ENCODE measurements around the gene PDK2.

Gene PDK2

GRCh38 chr17:50057521-50057991 lies 37.6 kb upstream of the PDK2 start:
- H3K4me2 ChIP-seq (ENCODE audit: low read depth, low read length) = peak overlapping the region; percentile 93; the same call in 1 of the 2 replicates
- no peak for DNase-seq
- peaks cover 18% of the 10 kb centered on the region for H3F3A ChIP-seq (ENCODE audit: insufficient read depth, low read length)
- H2AFZ ChIP-seq (ENCODE audit: low read length) = no peak overlapping the region
- H3K27me3 ChIP-seq (replicated peaks; ENCODE audit: insufficient read depth, low read length) = no peaks in the 10 kb centered on the region
- H3K79me2 ChIP-seq (ENCODE audit: low read length) = peaks cover 30% of the 10 kb centered on the region
- H3K36me3 ChIP-seq (replicated peaks; ENCODE audit: insufficient read depth, low read length) = no peaks in the 10 kb centered on the region
- TF ChIP-seq CTCF (IDR thresholded peaks at IDR 0.05; ENCODE audit: low read length) (no peak), EZH2 (optimal IDR thresholded peaks at IDR 0.05; ENCODE audit: low read depth, low read length) (no peak), EZH2phosphoT487 (IDR thresholded peaks at IDR 0.05; ENCODE audit: low read length) (no peak)
- H3K4me3 ChIP-seq (ENCODE audit: low read length) = no peak overlapping the region
- H3K9me2 ChIP-seq (replicated peaks; ENCODE audit: insufficient read depth, low read length) = no peaks in the 10 kb centered on the region
- no peak overlapping the region for H3K27ac ChIP-seq (ENCODE audit: low read length)
- H3K9me3 ChIP-seq (replicated peaks; ENCODE audit: insufficient read depth, low read length) = no peaks in the 10 kb centered on the region
- no peak overlapping the region for H3K9ac ChIP-seq (ENCODE audit: low read length)
- H3K4me1 ChIP-seq (ENCODE audit: low read length) = peaks cover 19% of the 10 kb centered on the region
- no peaks in the 10 kb centered on the region for H4K20me1 ChIP-seq (ENCODE audit: insufficient read depth, low read length)

DNA sequence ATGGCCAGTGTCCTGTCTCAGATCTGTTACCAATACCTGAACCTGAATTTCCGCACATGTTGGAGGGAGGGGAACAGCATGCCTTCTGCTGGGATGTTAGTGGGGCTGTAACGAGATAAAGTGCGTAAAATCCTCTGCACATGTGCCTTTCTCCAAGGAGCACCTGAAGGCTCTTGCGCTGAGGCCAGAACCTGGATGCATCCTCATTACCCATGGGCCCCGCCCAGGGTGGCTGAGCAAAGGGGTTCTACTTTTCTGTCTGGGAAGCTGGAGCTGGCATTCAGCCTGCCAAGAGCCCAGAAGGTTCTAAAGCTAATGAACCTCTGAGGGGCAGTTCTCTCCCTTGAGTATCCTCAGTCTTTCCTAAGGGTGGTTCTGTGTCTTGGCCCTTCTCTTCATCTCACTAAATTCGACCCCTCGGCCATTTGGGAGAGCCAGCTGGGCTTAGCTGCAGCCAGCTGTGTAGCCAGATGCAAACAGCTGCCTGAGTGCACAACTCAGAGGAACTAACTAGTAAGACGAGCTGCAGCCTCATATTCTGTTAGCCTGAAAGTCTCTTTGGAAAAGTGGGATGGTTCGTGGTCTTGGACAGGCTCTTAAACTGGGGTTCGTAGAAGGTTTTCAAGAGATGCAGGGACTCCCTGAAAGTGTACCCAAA lies 36.7 kb upstream of the PDK2 start:
- Histone ChIP-seq H3K27me3 (replicated peaks; ENCODE audit: insufficient read depth, low read length) (no peaks in the 10 kb centered on the region), H3K4me2 (ENCODE audit: low read depth, low read length) (no peak overlapping the region), H2AFZ (ENCODE audit: low read length) (no peak overlapping the region), H3K9me2 (replicated peaks; ENCODE audit: insufficient read depth, low read length) (no peaks in the 10 kb centered on the region), H3K9me3 (replicated peaks; ENCODE audit: insufficient read depth, low read length) (no peaks in the 10 kb centered on the region), H3K79me2 (ENCODE audit: low read length) (peaks cover 30% of the 10 kb centered on the region), H3K36me3 (replicated peaks; ENCODE audit: insufficient read depth, low read length) (no peaks in the 10 kb centered on the region), H4K20me1 (ENCODE audit: insufficient read depth, low read length) (no peaks in the 10 kb centered on the region), H3K4me1 (ENCODE audit: low read length) (peaks cover 19% of the 10 kb centered on the region), H3K4me3 (ENCODE audit: low read length) (no peak overlapping the region), H3K9ac (ENCODE audit: low read length) (no peak overlapping the region), H3F3A (ENCODE audit: insufficient read depth, low read length) (peaks cover 18% of the 10 kb centered on the region), H3K27ac (ENCODE audit: low read length) (no peak overlapping the region)
- no peak for TF ChIP-seq EZH2phosphoT487 (IDR thresholded peaks at IDR 0.05; ENCODE audit: low read length)
- TF ChIP-seq EZH2 (optimal IDR thresholded peaks at IDR 0.05; ENCODE audit: low read depth, low read length) = no peak
- no peak for TF ChIP-seq CTCF (IDR thresholded peaks at IDR 0.05; ENCODE audit: low read length)
- no peak for DNase-seq

GRCh38 chr17:50059256-50059655 lies 35.9 kb upstream of the PDK2 start:
- no peaks in the 10 kb centered on the region for H3K27me3 ChIP-seq (replicated peaks; ENCODE audit: insufficient read depth, low read length)
- TF ChIP-seq CTCF (IDR thresholded peaks at IDR 0.05; ENCODE audit: low read length) (no peak), EZH2 (optimal IDR thresholded peaks at IDR 0.05; ENCODE audit: low read depth, low read length) (no peak), EZH2phosphoT487 (IDR thresholded peaks at IDR 0.05; ENCODE audit: low read length) (no peak)
- no peak overlapping the region for H3K27ac ChIP-seq (ENCODE audit: low read length)
- H2AFZ ChIP-seq (ENCODE audit: low read length) = no peak overlapping the region
- H3K4me2 ChIP-seq (ENCODE audit: low read depth, low read length) = no peak overlapping the region
- no peaks in the 10 kb centered on the region for H3K9me3 ChIP-seq (replicated peaks; ENCODE audit: insufficient read depth, low read length)
- H3K4me1 ChIP-seq (ENCODE audit: low read length) = peaks cover 19% of the 10 kb centered on the region
- peaks cover 18% of the 10 kb centered on the region for H3F3A ChIP-seq (ENCODE audit: insufficient read depth, low read length)
- H3K9me2 ChIP-seq (replicated peaks; ENCODE audit: insufficient read depth, low read length) = no peaks in the 10 kb centered on the region
- peaks cover 30% of the 10 kb centered on the region for H3K79me2 ChIP-seq (ENCODE audit: low read length)
- H3K9ac ChIP-seq (ENCODE audit: low read length) = no peak overlapping the region
- DNase-seq = no peak
- no peaks in the 10 kb centered on the region for H4K20me1 ChIP-seq (ENCODE audit: insufficient read depth, low read length)
- H3K4me3 ChIP-seq (ENCODE audit: low read length) = no peak overlapping the region
- no peaks in the 10 kb centered on the region for H3K36me3 ChIP-seq (replicated peaks; ENCODE audit: insufficient read depth, low read length)
